ENCODE data around the gene DCANP1.

DNA sequence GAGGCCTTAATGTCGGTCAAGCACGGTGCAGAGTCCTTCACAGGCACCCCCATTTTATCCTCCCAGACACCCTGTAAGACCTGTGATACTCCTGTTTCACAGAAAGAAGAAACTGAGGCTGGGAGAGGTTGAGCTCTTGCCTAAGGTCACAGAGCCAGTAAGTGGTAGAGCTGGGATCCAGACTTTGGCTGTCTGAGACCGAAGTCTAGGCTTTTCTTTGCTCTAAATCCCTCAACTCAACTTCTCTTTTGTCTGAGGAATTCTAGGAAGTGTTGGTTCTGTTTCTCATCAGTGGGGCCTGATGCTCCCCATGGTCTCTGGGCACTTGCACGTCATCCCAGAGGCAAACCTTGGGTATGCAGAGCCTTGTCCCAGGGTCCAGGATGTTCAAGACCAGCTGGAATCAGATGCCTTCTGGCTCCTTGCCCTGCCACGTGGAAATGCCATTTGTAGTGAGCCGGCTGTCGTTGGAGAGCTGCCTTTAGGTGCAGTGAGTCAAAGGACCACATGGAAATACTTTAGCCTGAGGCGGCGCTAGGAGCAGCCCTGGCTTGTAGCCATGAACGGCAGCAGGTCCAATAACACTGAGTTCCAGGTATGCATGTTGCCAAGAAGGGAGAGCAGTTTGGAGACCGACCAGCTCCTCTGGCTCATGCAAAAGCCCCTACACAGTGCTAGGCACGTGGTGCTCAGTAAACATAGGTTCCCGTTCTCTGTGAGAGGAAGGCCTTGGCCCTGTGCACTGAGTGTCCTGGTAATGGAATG is 9.2 kb downstream of the DCANP1 start:
- TF ChIP-seq POLR2AphosphoS5 (IDR thresholded peaks at IDR 0.05; ENCODE audit: borderline replicate concordance, low read depth, low read length) (no peak), EZH2 (IDR thresholded peaks at IDR 0.05) (no peak), FOXP2 (optimal IDR thresholded peaks at IDR 0.05; ENCODE audit: control extremely low read depth, extremely low read length, insufficient read depth) (no peak)
